Activated B cell treated with CpG ODN at 0.5 μM for 24 hours (primary cell): ENCODE results near the gene PFKL. TPM values are rescaled to one million over a fixed set of nuclear protein-coding genes. Genes with fewer than 3 reads are reported as not detected.
A peak's percentile ranks its signal among the peaks of the same experiment; 100 is the strongest.

Source experiments
- ATAC-seq: fragments of 200-7000 bp; cut with Tn5 transposase; one replicate; pipeline ENCODE4 v1.10.0; 2021; ENCODE audit warnings: low read depth, mild to moderate bottlenecking, moderate library complexity
- CTCF ChIA-PET: fragments of 350-600 bp; sonication (Branson Sonifier 250); formaldehyde crosslinking; loops from one replicate; lab custom pipeline; 2021; ENCODE audit warnings: antibody characterized with exemption; lab: Charles Lee
- POLR2A ChIA-PET: fragments of 350-600 bp; sonication (Branson Sonifier 250); formaldehyde crosslinking; loops from one replicate; lab custom pipeline; 2021; ENCODE audit warnings: antibody characterized with exemption; lab: Charles Lee
- DNase-seq: peaks from one replicate; pipeline ENCODE4 v3.0.0; 2022
- H3K27ac Mint-ChIP-seq: one replicate; pipeline ENCODE4 v1.8.0; 2020; ENCODE audit warnings: mixed read lengths
- H3K27me3 Mint-ChIP-seq: one replicate; pipeline ENCODE4 v1.8.0; 2021; ENCODE audit warnings: mixed read lengths
- H3K36me3 Mint-ChIP-seq: one replicate; pipeline ENCODE4 v1.8.0; 2021; ENCODE audit warnings: low read depth, mixed read lengths
- H3K4me1 Mint-ChIP-seq: one replicate; pipeline ENCODE4 v1.8.0; 2021; ENCODE audit warnings: mixed read lengths
- H3K4me3 Mint-ChIP-seq: one replicate; pipeline ENCODE4 v1.8.0; 2020; ENCODE audit warnings: mild to moderate bottlenecking, mixed read lengths
- H3K9me3 Mint-ChIP-seq: one replicate; pipeline ENCODE4 v1.8.0; 2020; ENCODE audit warnings: mixed read lengths
- intact Hi-C: fragments of 100-400 bp; cut with micrococcal nuclease; formaldehyde crosslinking; loops from one replicate; pipeline ENCODE4 v1.15.1; 2024
- total RNA-seq: library from RNA; stranded (reverse); gene quantifications from 2 replicates; pipeline ENCODE4 v1.2.3, GENCODE V29; 2022
- TF ChIP-seq, protein P1 (sequence below): fragments of 200-600 bp; IDR thresholded peaks from one replicate; pipeline ENCODE4 v1.8.0; 2022; ENCODE audit warnings: antibody characterized with exemption, mild to moderate bottlenecking

PFKL gene
- total RNA-seq, 1 donor from 2014 or later = 174 TPM

- Mint-ChIP-seq H3K4me3 (no peak overlapping the region), H3K9me3 (no peaks in the 10 kb centered on the region), H3K27me3 (no peaks in the 10 kb centered on the region), H3K36me3 (peaks cover 23% of the 10 kb centered on the region), H3K4me1 (peaks cover 49% of the 10 kb centered on the region), H3K27ac (peak overlapping the region; percentile 72)
- ChIA-PET POLR2A (interaction anchor here (0.6 kb wide), 1 partner anchor 42 kb away, joined by 3 read pairs; no protein-coding TSS in a partner anchor), CTCF (no interaction called here)
- intact Hi-C loops = loop anchor here (10.0 kb wide), 2 partner anchors 151 to 489 kb away; partner anchors contain the start of gene LRRC3
- TF ChIP-seq, protein P1, sequence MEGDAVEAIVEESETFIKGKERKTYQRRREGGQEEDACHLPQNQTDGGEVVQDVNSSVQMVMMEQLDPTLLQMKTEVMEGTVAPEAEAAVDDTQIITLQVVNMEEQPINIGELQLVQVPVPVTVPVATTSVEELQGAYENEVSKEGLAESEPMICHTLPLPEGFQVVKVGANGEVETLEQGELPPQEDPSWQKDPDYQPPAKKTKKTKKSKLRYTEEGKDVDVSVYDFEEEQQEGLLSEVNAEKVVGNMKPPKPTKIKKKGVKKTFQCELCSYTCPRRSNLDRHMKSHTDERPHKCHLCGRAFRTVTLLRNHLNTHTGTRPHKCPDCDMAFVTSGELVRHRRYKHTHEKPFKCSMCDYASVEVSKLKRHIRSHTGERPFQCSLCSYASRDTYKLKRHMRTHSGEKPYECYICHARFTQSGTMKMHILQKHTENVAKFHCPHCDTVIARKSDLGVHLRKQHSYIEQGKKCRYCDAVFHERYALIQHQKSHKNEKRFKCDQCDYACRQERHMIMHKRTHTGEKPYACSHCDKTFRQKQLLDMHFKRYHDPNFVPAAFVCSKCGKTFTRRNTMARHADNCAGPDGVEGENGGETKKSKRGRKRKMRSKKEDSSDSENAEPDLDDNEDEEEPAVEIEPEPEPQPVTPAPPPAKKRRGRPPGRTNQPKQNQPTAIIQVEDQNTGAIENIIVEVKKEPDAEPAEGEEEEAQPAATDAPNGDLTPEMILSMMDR = no peak
- ATAC-seq = no peak
- no peak for DNase-seq
Measured at GRCh38 chr21:44304011-44304616, 4.3 kb downstream of the PFKL start.

DNA sequence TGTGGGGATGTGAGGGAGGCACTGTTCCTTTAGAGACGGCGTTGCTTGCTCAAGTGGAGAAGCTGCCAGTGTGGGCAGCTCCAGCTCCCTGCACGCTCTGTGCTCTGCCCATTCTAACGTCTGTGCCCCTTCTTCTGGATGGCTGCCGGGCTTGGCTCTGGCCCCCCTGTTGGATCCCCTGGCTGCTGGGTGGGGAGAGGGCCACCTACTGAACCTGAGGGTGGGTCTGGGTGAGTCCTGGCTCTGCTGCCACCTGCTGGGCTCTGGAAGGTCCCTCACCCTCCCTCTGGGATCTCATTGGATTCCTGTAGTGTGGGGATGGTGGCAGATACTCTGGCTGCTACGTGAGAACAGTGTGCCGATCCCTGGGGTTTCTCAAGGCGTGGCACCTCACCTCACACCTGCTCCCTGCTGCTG, 5.0 kb downstream of the PFKL start:
- ChIA-PET POLR2A (no interaction called here), CTCF (no interaction called here)
- intact Hi-C loops = loop anchor here (10.0 kb wide), 2 partner anchors 150 to 490 kb away; partner anchors contain the start of gene LRRC3
- TF ChIP-seq, protein P1 = no peak
- Mint-ChIP-seq H3K4me1 (peaks cover 45% of the 10 kb centered on the region), H3K4me3 (no peak overlapping the region), H3K36me3 (peaks cover 23% of the 10 kb centered on the region), H3K27ac (peak overlapping the region; percentile 75), H3K27me3 (no peaks in the 10 kb centered on the region), H3K9me3 (no peaks in the 10 kb centered on the region)
- ATAC-seq = peak; percentile 59
- DNase-seq = peak; percentile 46

- ATAC-seq = no peak
- H3K9me3 Mint-ChIP-seq = no peaks in the 10 kb centered on the region
- no peak overlapping the region for H3K4me3 Mint-ChIP-seq
- CTCF ChIA-PET = no interaction called here
- no peak overlapping the region for H3K27ac Mint-ChIP-seq
- TF ChIP-seq, protein P1 = no peak
- intact Hi-C loops = loop anchor here (10.0 kb wide), 2 partner anchors 149 to 491 kb away; partner anchors contain the start of gene LRRC3
- POLR2A ChIA-PET = no interaction called here
- DNase-seq = no peak
- H3K36me3 Mint-ChIP-seq = peaks cover 27% of the 10 kb centered on the region
- H3K4me1 Mint-ChIP-seq = peaks cover 43% of the 10 kb centered on the region
- H3K27me3 Mint-ChIP-seq = no peaks in the 10 kb centered on the region
Measured at GRCh38 chr21:44305691-44306090, 5.8 kb downstream of the PFKL start.

DNA sequence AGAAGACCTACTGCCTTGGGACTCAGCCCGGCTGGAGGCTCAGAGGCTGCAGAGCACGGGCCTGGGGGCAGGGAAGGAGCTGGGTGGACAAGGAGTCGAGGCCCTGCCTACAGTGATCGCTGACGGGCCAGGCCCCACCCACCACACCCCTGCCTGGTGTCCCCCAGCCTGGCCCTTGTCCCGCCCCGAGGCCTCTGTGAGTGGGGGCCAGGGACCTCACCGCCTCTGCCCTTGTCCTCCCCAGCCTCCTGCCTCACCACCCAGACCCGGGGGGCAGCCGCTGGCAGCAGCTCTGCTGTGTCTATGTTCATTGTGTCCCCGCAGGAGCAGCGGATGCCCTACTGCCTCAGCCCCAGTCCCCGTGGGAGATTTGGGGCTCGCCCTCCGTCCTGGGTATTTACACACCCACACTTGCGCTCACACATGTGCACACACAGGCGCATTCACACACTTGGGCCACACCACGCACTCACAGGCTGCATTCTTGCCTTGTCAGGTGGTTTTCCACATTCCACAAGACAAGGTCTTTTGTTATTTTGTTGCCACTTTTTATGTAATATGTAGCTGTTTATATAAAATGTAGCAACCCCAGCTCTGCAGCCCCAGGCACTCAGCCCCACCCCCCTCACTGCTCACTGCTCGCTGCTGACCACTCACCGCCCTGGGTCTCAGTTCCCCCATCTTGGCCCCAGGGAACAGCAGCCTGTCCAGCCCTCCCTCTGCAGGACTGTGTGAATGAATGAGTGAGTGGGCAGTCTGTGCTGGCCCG, 7.3 kb downstream of the PFKL start:
- CTCF ChIA-PET = no interaction called here
- Mint-ChIP-seq H3K4me3 (no peak overlapping the region), H3K4me1 (peaks cover 29% of the 10 kb centered on the region), H3K36me3 (peaks cover 41% of the 10 kb centered on the region), H3K27ac (no peak overlapping the region), H3K9me3 (no peaks in the 10 kb centered on the region), H3K27me3 (no peaks in the 10 kb centered on the region)
- TF ChIP-seq, protein P1 = no peak
- DNase-seq (no peak), ATAC-seq (no peak)
- POLR2A ChIA-PET = no interaction called here
- intact Hi-C loops = loop anchor here (10.0 kb wide), 2 partner anchors 148 to 492 kb away; partner anchors contain the start of gene LRRC3
